ENCODE data around the gene KLHL22. TPM values are rescaled to one million over a fixed set of nuclear protein-coding genes. Genes with fewer than 3 reads are reported as not detected.
A peak's percentile ranks its signal among the peaks of the same experiment; 100 is the strongest.

Gene KLHL22
- total RNA-seq, 2 donors from 2014 or later, result 24.0 to 41.1 TPM

- DNase-seq (ENCODE audit: low spot score) (no peak), ATAC-seq (ENCODE audit: insufficient number of reproducible peaks, low FRiP score, low read depth) (no peak)
- Histone ChIP-seq H3K27ac (no peak overlapping the region), H3K27me3 (replicated peaks; ENCODE audit: insufficient read depth) (no peaks in the 10 kb centered on the region), H3K4me3 (peak overlapping the region; percentile 58), H3K9me3 (no peaks in the 10 kb centered on the region), H3K36me3 (peaks cover 36% of the 10 kb centered on the region), H3K4me1 (ENCODE audit: control insufficient read depth in 1 of 2, low read depth in 2 of 2) (peaks cover 0 to 21% of the 10 kb centered on the region in 2 donors)
- no peak for TF ChIP-seq CTCF (IDR thresholded peaks at IDR 0.05)
These were observed 65.4 kb downstream of the KLHL22 start for GRCh38 chr22:20430101-20430719.

GRCh38 chr22:20429254-20430100 is 66.1 kb downstream of the KLHL22 start:
- Histone ChIP-seq H3K4me1 (ENCODE audit: control insufficient read depth in 1 of 2, low read depth in 2 of 2) (peaks cover 0 to 22% of the 10 kb centered on the region in 2 donors), H3K4me3 (peak overlapping the region; percentile 55), H3K9me3 (no peaks in the 10 kb centered on the region), H3K36me3 (peaks cover 36% of the 10 kb centered on the region), H3K27me3 (replicated peaks; ENCODE audit: insufficient read depth) (no peaks in the 10 kb centered on the region), H3K27ac (no peak overlapping the region)
- no peak for TF ChIP-seq CTCF (IDR thresholded peaks at IDR 0.05)
- no peak for DNase-seq (ENCODE audit: low spot score)
- ATAC-seq (ENCODE audit: insufficient number of reproducible peaks, low FRiP score, low read depth), result no peak

- Histone ChIP-seq H3K4me3 (peak overlapping the region; percentile 55), H3K9me3 (no peaks in the 10 kb centered on the region), H3K36me3 (peaks cover 36% of the 10 kb centered on the region), H3K27me3 (replicated peaks; ENCODE audit: insufficient read depth) (no peaks in the 10 kb centered on the region), H3K4me1 (ENCODE audit: control insufficient read depth in 1 of 2, low read depth in 2 of 2) (peaks cover 1 to 30% of the 10 kb centered on the region in 2 donors), H3K27ac (no peak overlapping the region)
- DNase-seq (ENCODE audit: low spot score) (no peak), ATAC-seq (ENCODE audit: insufficient number of reproducible peaks, low FRiP score, low read depth) (no peak)
- no peak for TF ChIP-seq CTCF (IDR thresholded peaks at IDR 0.05)
These were observed 66.9 kb downstream of the KLHL22 start for GRCh38 chr22:20428496-20429253.

- Histone ChIP-seq H3K36me3 (peaks cover 36% of the 10 kb centered on the region), H3K9me3 (no peaks in the 10 kb centered on the region), H3K27ac (no peak overlapping the region), H3K4me1 (ENCODE audit: control insufficient read depth in 1 of 2, low read depth in 2 of 2) (peaks cover 6 to 37% of the 10 kb centered on the region in 2 donors), H3K4me3 (no peak overlapping the region), H3K27me3 (replicated peaks; ENCODE audit: insufficient read depth) (no peaks in the 10 kb centered on the region)
- TF ChIP-seq CTCF (IDR thresholded peaks at IDR 0.05), result no peak
- DNase-seq (ENCODE audit: low spot score) (no peak), ATAC-seq (ENCODE audit: insufficient number of reproducible peaks, low FRiP score, low read depth) (no peak)
These were observed 67.6 kb downstream of the KLHL22 start for GRCh38 chr22:20427945-20428417.

Measured in thoracic aorta (tissue), 2 donors.